A549 (cell line): ENCODE measurements around the gene GFY. TPM values are rescaled to one million over a fixed set of nuclear protein-coding genes. Genes with fewer than 3 reads are reported as not detected.

Experiments used
- ATAC-seq, 2 experiments: fragments of 200-7000 bp in 1 of 2; fragments of >200 bp in 1 of 2; cut with Nextera tagmentation in 1 of 2; cut with Tn5 transposase in 1 of 2; 3 replicates each; pipeline versions ENCODE4 v1.8.0 to v1.9.1; 2018 to 2020; ENCODE audit warnings: mild to moderate bottlenecking in 1 of 2, moderate library complexity in 1 of 2
- CTCF ChIA-PET: fragments of 300-600 bp; sonication (Branson Sonifier 250); formaldehyde crosslinking; extraction: SDS; loops from one replicate; lab custom pipeline; 2021; ENCODE audit warnings: antibody characterized with exemption, inconsistent platforms; lab: Yijun Ruan, JAX
- POLR2A ChIA-PET: fragments of 350-600 bp; formaldehyde crosslinking; extraction: SDS; loops from one replicate; lab custom pipeline; 2021; ENCODE audit warnings: antibody characterized with exemption, inconsistent platforms; lab: Yijun Ruan, JAX
- DNase-seq, 2 experiments: peaks; one replicate each; pipeline versions ENCODE4 v3.0.0 to v3.0.0-alpha.2; 2011 to 2016; ENCODE audit warnings: low read depth in 1 of 2, low spot score in 1 of 2
- FAIRE-seq: peaks from 2 replicates; lab custom pipeline; 2011; peaks lifted over from hg19 to GRCh38; lab: Jason Lieb, UNC
- H3K27ac ChIP-seq, 2 experiments: fragments of >200 bp; sonication (Bioruptor Twin); formaldehyde crosslinking; 3 replicates each; pipeline ENCODE4 v1.5.1; 2016 to 2017
- H3K4me1 ChIP-seq: fragments of >200 bp; sonication (Bioruptor Twin); formaldehyde crosslinking; 3 replicates; pipeline ENCODE4 v1.6.1; 2016
- H3K4me2 ChIP-seq: fragments of >200 bp; sonication (Bioruptor Twin); formaldehyde crosslinking; 3 replicates; pipeline ENCODE4 v1.6.1; 2016
- H3K4me3 ChIP-seq: fragments of >200 bp; sonication (Bioruptor Twin); formaldehyde crosslinking; 3 replicates; pipeline ENCODE4 v1.5.1; 2016
- H3K9me3 ChIP-seq: fragments of >200 bp; sonication (Bioruptor Twin); formaldehyde crosslinking; 3 replicates; pipeline ENCODE4 v1.6.1; 2016
- CBX2 ChIP-seq: fragments of 200-600 bp; sonication (generic); IDR thresholded peaks from 2 replicates; pipeline ENCODE4 v1.6.1; 2016; ENCODE audit warnings: low read depth, mild to moderate bottlenecking, borderline replicate concordance
- CHD2 ChIP-seq: fragments of 150-350 bp; IDR thresholded peaks from 2 replicates; pipeline ENCODE4 v1.6.1; 2014; ENCODE audit warnings: low read length; ENCODE audit not compliant: partially characterized antibody
- CHD4 ChIP-seq: fragments of 200-600 bp; sonication (generic); IDR thresholded peaks from 2 replicates; pipeline ENCODE4 v1.6.1; 2016; ENCODE audit warnings: antibody characterized with exemption, mild to moderate bottlenecking, borderline replicate concordance
- E2F6 ChIP-seq: IDR thresholded peaks from 2 replicates; pipeline ENCODE4 v1.6.1; 2012; ENCODE audit warnings: low read depth, borderline replicate concordance
- FOSL2 ChIP-seq, 2 experiments: fragments of 450-650 bp in 1 of 2; fragments of >200 bp in 1 of 2; sonication (Bioruptor Twin) in 1 of 2; formaldehyde crosslinking; IDR thresholded peaks; 2 replicates each; pipeline versions ENCODE4 v1.5.0 to v1.6.1; 2016 to 2020; ENCODE audit warnings: mild to moderate bottlenecking in 1 of 2, moderate library complexity in 1 of 2
- GATA3 ChIP-seq: IDR thresholded peaks from 2 replicates; pipeline ENCODE4 v1.6.1; 2012; ENCODE audit warnings: borderline replicate concordance
- HES2 ChIP-seq: fragments of >200 bp; sonication (Bioruptor Twin); formaldehyde crosslinking; IDR thresholded peaks from 2 replicates; pipeline ENCODE4 v1.6.1; 2016
- HMGXB4 ChIP-seq: fragments of 250-450 bp; sonication (Bioruptor Pico); IDR thresholded peaks from 2 replicates; pipeline ENCODE4 v1.5.0; 2021; ENCODE audit warnings: mild to moderate bottlenecking, moderate library complexity, borderline replicate concordance
- KDM1A ChIP-seq: fragments of 200-600 bp; sonication (generic); IDR thresholded peaks from 2 replicates; pipeline ENCODE4 v1.6.1; 2016; ENCODE audit warnings: low read depth, mild to moderate bottlenecking
- NFE2L2 ChIP-seq: fragments of 150-350 bp; conservative IDR thresholded peaks from 2 replicates; pipeline ENCODE4 v1.6.1; 2014; ENCODE audit warnings: low read length
- NR3C1 ChIP-seq: fragments of >200 bp; sonication (Bioruptor Twin); formaldehyde crosslinking; IDR thresholded peaks from 3 replicates; pipeline ENCODE4 v1.6.1; 2017
- POLR2AphosphoS2 ChIP-seq: conservative IDR thresholded peaks from 2 replicates; pipeline ENCODE4 v1.6.1; 2012; ENCODE audit warnings: low read length, improper control_type of control experiment, inconsistent platforms
- RCOR1 ChIP-seq: fragments of 150-350 bp; IDR thresholded peaks from 2 replicates; pipeline ENCODE4 v1.6.1; 2014; ENCODE audit warnings: antibody characterized with exemption, low read length, low read depth
- REST ChIP-seq: fragments of 200-600 bp; sonication (generic); IDR thresholded peaks from 2 replicates; pipeline ENCODE4 v1.6.1; 2016; ENCODE audit warnings: antibody characterized with exemption, mild to moderate bottlenecking, moderate library complexity
- RNF2 ChIP-seq: fragments of 200-600 bp; sonication (generic); IDR thresholded peaks from 2 replicates; pipeline ENCODE4 v1.6.1; 2016; ENCODE audit warnings: low read depth, mild to moderate bottlenecking, antibody characterized with exemption, moderate library complexity, borderline replicate concordance
- SMC3 ChIP-seq: fragments of >200 bp; sonication (Bioruptor Twin); formaldehyde crosslinking; IDR thresholded peaks from 3 replicates; pipeline ENCODE4 v1.6.1; 2018; ENCODE audit warnings: inconsistent platforms
- USF2 ChIP-seq: fragments of 450-650 bp; IDR thresholded peaks from 2 replicates; pipeline ENCODE4 v1.6.1; 2014; ENCODE audit warnings: antibody characterized with exemption
- WGBS: methylation state at CpG from one replicate; pipeline ENCODE4 v1.1.6; 2017; ENCODE audit errors: missing lambda C conversion rate; 5-methylcytosine and 5-hydroxymethylcytosine counted together
- polyA plus RNA-seq, 4 experiments: library from polyadenylated mRNA; depleted of rRNA in 3 of 4; stranded (reverse); fragments of >200 nt; fragmentation: RNase III in 1 of 4; extraction: RNeasy Plus Mini Kit Qiagen cat#74134 plus additional on column Dnase treatment in 1 of 4; gene quantifications; 2 replicates in 3 of 4; 3 replicates in 1 of 4; pipeline ENCODE4 v1.2.3, GENCODE V29; 2011 to 2017

GFY gene
- polyA plus RNA-seq, 2 of the 4 experiments (the other 2 are of a cell fraction), result 0.06 TPM; not detected in 1

GRCh38 chr19:49421039-49421877 lies 3.9 kb upstream of the GFY start:
- POLR2A ChIA-PET, result interaction anchor here (0.8 to 1.0 kb wide), 2 partner anchors 10 to 33 kb away, joined by 4 to 5 read pairs; partner anchors contain the start of gene KASH5
- CTCF ChIA-PET, result interaction anchor here (0.6 to 13.8 kb wide), 16 partner anchors 8 to 166 kb away, joined by 3 to 141 read pairs (median 6); partner anchors contain the start of gene SLC17A7
- Histone ChIP-seq H3K9me3 (no peaks in the 10 kb centered on the region), H3K4me2 (peak overlapping the region; percentile 88), H3K27ac (no peak overlapping the region), H3K4me3 (peak overlapping the region; percentile 21; the same call in 1 of the 3 replicates), H3K4me1 (peaks cover 21% of the 10 kb centered on the region)
- TF ChIP-seq RCOR1, result no peak
- TF ChIP-seq E2F6, result peak; percentile 22; the same call in 1 of the 2 replicates
- DNase-seq (no peak), FAIRE-seq (no peak), ATAC-seq (peak in 1 of 2 experiments; percentile 4; a peak in 2 of 6 replicates)
- WGBS, result 58% methylated on average over 48 of the region's 48 CpGs

GRCh38 chr19:49421878-49422202 lies 3.3 kb upstream of the GFY start:
- POLR2A ChIA-PET, result interaction anchor here (0.8 to 1.0 kb wide), 2 partner anchors 11 to 34 kb away, joined by 4 to 5 read pairs; partner anchors contain the start of gene KASH5
- TF ChIP-seq HES2 (no peak), RNF2 (no peak), E2F6 (no peak), CBX2 (no peak), NR3C1 (no peak), CHD4 (no peak), GATA3 (no peak), CHD2 (no peak), POLR2AphosphoS2 (no peak), KDM1A (no peak), SMC3 (no peak), REST (no peak), HMGXB4 (CRISPR knock-in tag) (no peak), NFE2L2 (no peak), FOSL2 (IDR thresholded peaks at IDR 0.05) (no peak), FOSL2 (CRISPR knock-in tag; IDR thresholded peaks at IDR 0.05) (no peak), USF2 (no peak)
- CTCF ChIA-PET, result interaction anchor here (0.6 to 13.8 kb wide), 16 partner anchors 9 to 166 kb away, joined by 3 to 141 read pairs (median 4); partner anchors contain the start of genes PIH1D1 and SLC17A7
- H3K9me3 ChIP-seq, result no peaks in the 10 kb centered on the region
- peak overlapping the region; percentile 88 for H3K4me2 ChIP-seq
- H3K4me1 ChIP-seq, result peaks cover 26% of the 10 kb centered on the region
- WGBS, result 48% methylated on average over 2 of the region's 3 CpGs
- peak overlapping the region; percentile 38; the same call in 2 of the 3 replicates for H3K4me3 ChIP-seq
- FAIRE-seq (no peak), DNase-seq (no peak), ATAC-seq (no peak)
- no peak overlapping the region; a peak in 1 of 6 replicates for H3K27ac ChIP-seq
